CD4-positive, alpha-beta T cell treated with Interferon alpha-2 for 1 hour (primary cell): ENCODE data around the gene ADGRV1.
"Not testable (repeated sequence)": the region's sequence is repeated elsewhere in the genome, so short reads cannot be mapped to it uniquely, and the experiment has no call there.

Experiments
- DNase-seq, 2 donors: peaks; one replicate each; pipeline ENCODE4 v3.0.0-alpha.2; 2020 to 2022

ADGRV1 gene

DNA sequence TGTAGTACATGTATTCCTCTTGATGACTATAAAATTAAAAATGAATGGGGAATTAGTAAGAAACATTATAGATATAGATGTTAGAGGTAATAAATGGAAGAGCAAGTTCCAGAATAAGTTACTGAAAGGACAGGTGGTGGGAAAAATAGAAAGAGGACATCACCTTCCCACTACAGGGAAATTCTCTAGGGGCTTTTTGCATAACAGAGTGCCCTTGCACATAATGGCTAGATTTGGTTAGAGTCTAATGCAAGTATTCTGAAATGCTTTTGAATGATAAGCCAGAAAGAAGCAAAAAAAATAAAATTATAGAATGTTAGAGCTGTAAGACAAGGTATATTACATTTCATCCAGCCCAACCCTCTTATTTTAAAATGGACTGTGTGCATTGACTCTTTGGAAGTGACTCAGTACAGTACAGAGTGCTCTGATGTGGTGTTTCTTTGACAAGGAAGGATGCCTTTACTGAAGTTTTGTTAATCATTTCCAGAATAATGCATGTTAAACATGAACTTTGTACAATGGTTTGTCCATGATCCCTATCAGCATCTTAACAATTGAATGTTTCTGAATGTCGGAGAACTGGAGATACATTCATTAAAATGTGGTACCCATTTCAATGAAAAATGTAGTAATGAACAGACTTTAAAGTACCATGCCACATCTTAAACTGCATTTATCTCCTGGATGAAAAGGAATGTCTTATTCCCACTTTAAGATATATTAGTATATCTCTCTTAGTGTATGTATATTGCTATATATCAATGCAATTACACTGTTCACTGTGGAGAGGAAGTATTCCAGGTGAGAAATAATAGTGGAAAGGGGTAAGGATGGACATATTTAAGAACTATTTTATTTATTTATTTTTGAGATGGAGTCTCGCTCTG, 391.1 kb downstream of the ADGRV1 start:
- no peak for DNase-seq

DNA sequence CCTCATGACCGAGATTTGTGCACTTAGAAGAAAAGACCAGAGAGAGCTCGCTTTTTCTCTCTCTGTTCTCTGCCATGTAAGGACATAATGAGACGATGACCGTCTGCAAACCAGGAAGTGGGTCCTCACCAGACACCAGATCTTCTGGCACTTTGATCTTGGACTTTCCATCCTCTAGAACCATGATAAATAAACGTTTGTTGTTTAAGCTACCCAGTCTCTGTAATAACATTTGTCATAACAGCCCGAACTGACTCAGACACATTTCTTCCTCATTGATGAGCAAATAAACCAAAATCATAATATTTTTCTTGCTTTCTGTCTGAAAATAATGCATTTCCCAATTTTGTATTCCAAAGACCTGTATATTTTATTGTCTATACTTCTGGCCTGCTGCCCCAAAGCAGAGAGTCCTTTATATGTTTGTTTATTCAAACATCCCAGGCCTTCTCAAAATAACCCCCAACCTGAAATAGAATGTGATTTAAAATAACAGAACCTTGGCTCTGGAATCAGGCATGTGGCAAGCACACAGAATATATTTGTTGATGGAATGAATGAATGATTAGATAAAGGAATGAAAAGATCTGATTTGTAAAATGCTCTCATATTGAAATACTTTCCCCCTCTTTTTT, 396.5 kb downstream of the ADGRV1 start:
- DNase-seq: no peak

- DNase-seq: no peak
Observed at GRCh38 chr5:90956511-90957097, 398.0 kb downstream of the ADGRV1 start.

- no peak for DNase-seq
Observed at GRCh38 chr5:90957906-90958305, 399.3 kb downstream of the ADGRV1 start.

- no peak for DNase-seq
Observed at GRCh38 chr5:90959262-90959661, 400.7 kb downstream of the ADGRV1 start.

GRCh38 chr5:90962481-90962880, 403.9 kb downstream of the ADGRV1 start:
- DNase-seq: no peak

DNA sequence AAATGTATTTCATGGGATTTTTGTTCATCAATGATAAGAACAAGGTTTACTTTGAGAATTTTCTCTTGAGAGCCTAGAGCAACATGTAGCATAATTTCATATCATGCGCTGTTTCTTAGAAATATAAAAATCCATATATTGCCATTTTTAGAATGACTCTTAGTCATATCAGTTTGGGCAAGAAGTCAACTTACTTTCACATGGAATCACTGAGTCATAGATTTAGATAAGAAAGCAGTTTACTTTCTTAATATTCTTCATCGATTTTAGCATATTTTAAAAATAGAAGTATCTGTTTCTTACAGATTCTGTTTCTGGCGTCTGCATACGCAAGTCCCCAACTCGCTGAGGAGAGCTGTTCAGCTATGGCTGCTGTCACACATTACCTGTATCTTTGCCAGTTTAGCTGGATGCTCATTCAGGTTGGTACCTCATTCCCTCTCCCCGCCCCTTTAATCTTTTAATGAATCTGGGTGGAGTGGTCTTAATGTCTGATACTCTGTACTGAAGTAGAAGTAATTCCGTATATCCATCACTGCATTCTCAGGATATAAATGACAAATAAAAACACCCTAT, 406.6 kb downstream of the ADGRV1 start:
- no peak for DNase-seq

- DNase-seq: no peak
Observed at GRCh38 chr5:90967443-90967842, 408.8 kb downstream of the ADGRV1 start.

DNA sequence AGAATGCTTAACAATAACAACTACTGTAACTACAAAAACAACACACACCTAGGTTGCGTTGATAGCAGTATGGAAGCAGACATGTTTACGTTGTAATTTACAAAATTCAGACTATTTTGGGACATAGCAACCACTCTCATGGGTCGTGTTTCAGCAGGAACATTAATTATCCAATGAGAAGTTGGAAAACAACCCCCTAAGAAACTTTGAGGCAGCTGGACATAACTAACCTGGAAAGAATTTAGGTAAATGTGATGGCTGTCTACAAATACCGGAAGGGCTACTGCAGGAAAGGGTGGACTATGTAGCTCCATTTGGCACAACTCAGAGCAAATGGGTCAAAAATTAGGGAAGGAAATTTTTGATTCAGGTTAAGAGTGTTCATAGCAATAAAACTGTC, 409.3 kb downstream of the ADGRV1 start:
- no peak for DNase-seq

DNA sequence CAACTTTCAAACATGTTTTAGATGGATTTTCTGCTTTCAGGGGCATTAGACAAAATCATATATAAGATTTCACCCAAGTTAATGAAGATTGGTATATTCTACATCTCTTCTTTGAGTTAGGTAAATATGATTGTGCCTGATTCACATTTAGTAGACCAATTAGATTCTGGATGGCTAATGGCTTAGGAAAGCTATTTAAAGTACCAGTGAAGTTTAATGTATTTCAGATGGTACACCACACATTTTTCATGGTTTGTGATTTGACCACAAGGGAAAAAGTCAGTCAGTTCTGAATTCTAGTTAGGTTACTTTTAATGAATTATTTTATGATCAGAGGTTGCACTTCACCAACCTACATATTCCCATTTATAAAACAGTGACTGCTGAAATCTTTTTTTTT, 409.7 kb downstream of the ADGRV1 start:
- no peak for DNase-seq

DNA sequence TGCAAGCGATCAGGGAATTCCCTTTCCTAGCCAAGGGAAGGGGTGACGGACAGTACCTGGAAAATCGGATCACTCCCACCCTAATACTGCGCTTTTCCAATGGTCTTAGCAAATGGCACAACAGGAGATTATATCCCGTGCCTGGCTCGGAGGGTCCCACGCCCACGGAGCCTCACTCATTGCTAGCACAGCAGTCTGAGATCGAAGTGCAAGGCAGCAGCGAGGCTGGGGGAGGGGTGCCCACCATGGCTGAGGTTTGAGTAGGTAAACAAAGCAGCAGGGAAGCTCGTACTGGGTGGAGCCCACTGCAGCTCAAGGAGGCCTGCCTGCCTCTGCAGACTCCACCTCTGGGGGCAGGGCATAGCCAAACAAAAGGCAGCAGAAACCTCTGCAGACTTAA, 411.3 kb downstream of the ADGRV1 start:
- not testable (repeated sequence) for DNase-seq

- DNase-seq: no peak
Observed at GRCh38 chr5:90981177-90981576, 422.6 kb downstream of the ADGRV1 start.

- no peak for DNase-seq
Observed at GRCh38 chr5:90981821-90982220, 423.2 kb downstream of the ADGRV1 start.

DNA sequence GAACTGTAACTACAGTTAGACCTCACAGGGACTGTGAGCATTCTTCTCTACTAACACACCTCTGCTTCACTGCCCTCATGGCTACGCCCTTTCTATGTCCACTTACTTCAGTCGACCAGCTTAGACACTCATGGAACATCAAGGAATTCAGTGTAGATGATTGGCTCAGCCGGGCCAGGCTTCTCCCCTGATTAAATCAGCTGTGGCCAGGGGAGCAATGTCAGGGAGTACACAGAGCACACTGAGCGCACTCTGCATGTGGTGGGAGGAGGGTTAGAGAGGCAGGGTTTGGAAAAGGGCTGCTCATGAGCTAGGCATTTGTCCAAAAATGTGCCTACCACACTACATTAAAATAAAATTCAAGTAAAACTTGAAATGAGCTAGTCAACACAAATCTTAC, 424.0 kb downstream of the ADGRV1 start:
- no peak for DNase-seq

DNA sequence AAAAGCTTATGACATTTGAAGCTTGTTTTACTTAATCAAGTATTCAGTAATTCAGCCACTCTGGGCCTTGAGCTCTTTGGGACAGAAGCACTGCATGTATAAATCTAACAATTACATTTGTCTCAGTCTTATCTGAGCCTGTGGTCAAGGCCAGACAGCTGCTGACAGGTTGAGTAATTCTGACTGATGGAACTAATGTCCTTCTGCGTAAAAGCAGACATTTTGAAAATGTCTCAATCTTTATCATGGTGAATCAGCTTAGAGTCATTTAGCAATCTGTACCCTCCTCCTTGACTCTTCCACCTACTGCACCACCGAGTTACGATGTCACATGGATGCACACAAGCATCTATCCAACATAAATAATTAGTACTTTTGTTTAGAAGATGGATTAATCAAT, 424.6 kb downstream of the ADGRV1 start:
- no peak for DNase-seq

- no peak for DNase-seq
Observed at GRCh38 chr5:90983711-90984124, 425.1 kb downstream of the ADGRV1 start.

DNA sequence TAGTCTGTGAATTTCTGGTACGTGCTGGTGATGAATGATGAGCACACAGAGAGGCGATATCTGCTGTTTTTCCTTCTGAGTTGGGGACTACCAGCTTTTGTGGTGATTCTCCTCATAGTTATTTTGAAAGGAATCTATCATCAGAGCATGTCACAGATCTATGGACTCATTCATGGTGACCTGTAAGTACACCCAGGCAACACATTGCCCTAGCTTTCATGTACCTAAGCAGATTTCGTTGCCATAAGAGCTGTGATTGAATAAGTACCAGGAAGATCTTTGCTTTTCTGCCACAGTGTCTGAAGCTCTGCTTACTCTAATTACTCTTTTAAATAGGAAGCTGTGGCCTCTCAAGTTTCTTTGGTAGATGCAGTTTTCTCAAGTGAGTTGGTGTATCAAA, 426.7 kb downstream of the ADGRV1 start:
- no peak for DNase-seq

- DNase-seq: no peak
Observed at GRCh38 chr5:90987726-90988125, 429.1 kb downstream of the ADGRV1 start.

DNA sequence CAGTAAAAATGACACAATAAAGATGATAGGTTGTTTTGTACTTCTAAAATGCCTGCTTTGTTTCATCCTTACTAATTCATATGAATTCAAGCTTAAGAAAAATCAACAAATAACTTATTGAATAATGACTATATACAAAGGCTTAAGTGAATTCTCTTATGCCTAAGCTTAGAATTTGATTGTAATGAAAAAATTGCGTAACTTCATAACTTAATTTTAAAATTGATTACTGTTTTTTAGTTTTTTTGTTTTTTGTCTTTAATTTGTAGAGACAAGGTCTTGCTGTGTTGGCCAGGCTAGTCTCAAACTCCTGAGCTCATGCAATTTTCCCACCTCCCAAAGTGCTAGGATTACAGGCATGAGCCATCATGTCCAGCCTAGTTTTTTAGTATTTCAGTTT, 432.6 kb downstream of the ADGRV1 start:
- no peak for DNase-seq

GRCh38 chr5:90994796-90995195, 436.2 kb downstream of the ADGRV1 start:
- DNase-seq: no peak

DNA sequence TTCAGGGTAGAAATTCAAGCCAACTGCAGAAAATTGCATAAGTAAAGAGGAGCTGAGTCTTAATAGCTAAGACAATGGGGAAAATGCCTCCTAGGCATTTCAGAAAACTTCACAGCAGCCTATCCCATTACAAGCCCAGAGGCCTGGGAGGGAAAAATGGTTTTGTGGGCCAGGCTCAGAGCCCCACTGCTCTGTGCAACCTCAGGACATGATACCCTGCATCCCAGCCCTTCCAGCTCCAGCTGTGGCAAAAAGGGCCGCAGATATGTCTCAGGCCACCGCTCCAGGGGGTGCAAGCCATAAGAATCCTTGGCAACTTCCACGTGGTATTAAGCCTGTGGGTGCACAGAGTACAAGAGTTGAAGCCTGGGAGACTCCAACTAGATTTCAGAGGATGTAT, 437.5 kb downstream of the ADGRV1 start:
- DNase-seq: no peak

- DNase-seq: no peak
Observed at GRCh38 chr5:90997082-90997481, 438.5 kb downstream of the ADGRV1 start.

GRCh38 chr5:91000743-91001142, 442.1 kb downstream of the ADGRV1 start:
- DNase-seq: no peak

GRCh38 chr5:91006713-91007112, 448.1 kb downstream of the ADGRV1 start:
- DNase-seq: no peak
